Prostate gland (tissue), 2 donors: ENCODE results near the gene APOL3. TPM values are rescaled to one million over a fixed set of nuclear protein-coding genes. Genes with fewer than 3 reads are reported as not detected.
"Not testable (repeated sequence)": the region's sequence is repeated elsewhere in the genome, so short reads cannot be mapped to it uniquely, and the experiment has no call there.

Source experiments
- DNase-seq: peaks from one replicate; pipeline ENCODE4 v3.0.0-alpha.2; 2019; ENCODE audit warnings: low spot score
- H3K27ac ChIP-seq, 2 donors: fragments of 200-600 bp; sonication (generic); 2 replicates each; pipeline ENCODE4 v1.5.1; 2017 to 2019
- H3K27me3 ChIP-seq: fragments of 200-600 bp; sonication (generic); replicated peaks from 2 replicates; pipeline ENCODE4 v1.5.1; 2019; ENCODE audit not compliant: insufficient read depth
- H3K36me3 ChIP-seq, 2 donors: fragments of 200-600 bp; sonication (generic); 1 replicate in 1 of 2; 2 replicates in 1 of 2; pipeline versions ENCODE4 v1.5.1 to v1.8.1; 2017 to 2019
- H3K4me1 ChIP-seq: fragments of 200-600 bp; sonication (generic); replicated peaks from 2 replicates; pipeline ENCODE4 v1.5.1; 2019
- H3K4me3 ChIP-seq, 2 donors: fragments of 200-600 bp; sonication (generic); 2 replicates each; pipeline ENCODE4 v1.5.1; 2017 to 2019
- H3K9me3 ChIP-seq: fragments of 200-600 bp; sonication (generic); 2 replicates; pipeline ENCODE4 v1.5.1; 2017
- CTCF ChIP-seq, 4 experiments: fragments of 200-600 bp in 2 of 4; fragments of 450-650 bp in 2 of 4; sonication (generic) in 2 of 4; IDR thresholded peaks; 1 replicate in 3 of 4; 2 replicates in 1 of 4; pipeline ENCODE4 v1.5.1; 2016 to 2019; ENCODE audit warnings: antibody characterized with exemption in 4 of 4, mild to moderate bottlenecking in 2 of 4, moderate library complexity in 2 of 4
- POLR2A ChIP-seq: fragments of 450-650 bp; IDR thresholded peaks from one replicate; pipeline ENCODE4 v1.6.1; 2016; ENCODE audit warnings: antibody characterized with exemption, mild to moderate bottlenecking
- POLR2AphosphoS5 ChIP-seq: sonication (generic); formaldehyde crosslinking; IDR thresholded peaks from one replicate; pipeline ENCODE4 v1.6.1; 2017; ENCODE audit warnings: antibody characterized with exemption
- WGBS: methylation state at CpG from one replicate; pipeline ENCODE4 v1.1.5; 2018; 5-methylcytosine and 5-hydroxymethylcytosine counted together
- intact Hi-C: fragments of 100-400 bp; cut with DNase I; formaldehyde crosslinking; loops from one replicate; pipeline ENCODE4 v1.14.2; 2022
- total RNA-seq, 2 donors: library from RNA; depleted of rRNA; stranded (reverse); fragments of >200 nt; gene quantifications; one replicate each; pipeline ENCODE4 v1.1.0, GENCODE V29; 2016

APOL3 gene
- total RNA-seq, 2 donors from 2014 or later, result 18.8 to 32.2 TPM

GRCh38 chr22:36143956-36144355, 16.6 kb downstream of the APOL3 start:
- Histone ChIP-seq H3K36me3 (peaks cover 0 to 3% of the 10 kb centered on the region in 2 donors), H3K27ac (no peak overlapping the region), H3K27me3 (no peaks in the 10 kb centered on the region), H3K9me3 (no peaks in the 10 kb centered on the region), H3K4me1 (no peaks in the 10 kb centered on the region), H3K4me3 (no peak overlapping the region)
- intact Hi-C loops, result loop anchor here (2.0 kb wide), 1 partner anchor 37 kb away; no protein-coding TSS in a partner anchor
- no peak for DNase-seq
- TF ChIP-seq CTCF (IDR thresholded peaks at IDR 0.05) (no peak), POLR2AphosphoS5 (no peak)
- WGBS, result 80% methylated on average over 4 of the region's 4 CpGs

- H3K27ac ChIP-seq, result no peak overlapping the region
- H3K9me3 ChIP-seq, result no peaks in the 10 kb centered on the region
- H3K27me3 ChIP-seq, result no peaks in the 10 kb centered on the region
- intact Hi-C loops, result no loop called here
- 54% methylated on average over 5 of the region's 5 CpGs for WGBS
- no peak for TF ChIP-seq POLR2AphosphoS5
- no peak for TF ChIP-seq CTCF (IDR thresholded peaks at IDR 0.05)
- no peak for TF ChIP-seq POLR2A
- H3K36me3 ChIP-seq, result peaks cover 0 to 3% of the 10 kb centered on the region in 2 donors
- no peaks in the 10 kb centered on the region for H3K4me1 ChIP-seq
- DNase-seq, result no peak
- H3K4me3 ChIP-seq, result no peak overlapping the region
These were observed 17.3 kb downstream of the APOL3 start for GRCh38 chr22:36143066-36143815.

GRCh38 chr22:36141481-36141880, 19.1 kb downstream of the APOL3 start:
- H3K4me1 ChIP-seq, result no peaks in the 10 kb centered on the region
- DNase-seq, result no peak
- whole genome bisulfite sequencing, result 90% methylated on average over 9 of the region's 9 CpGs
- no peak overlapping the region for H3K4me3 ChIP-seq
- H3K9me3 ChIP-seq, result no peaks in the 10 kb centered on the region
- peaks cover 0 to 3% of the 10 kb centered on the region in 2 donors for H3K36me3 ChIP-seq
- intact Hi-C loops, result no loop called here
- no peak overlapping the region for H3K27ac ChIP-seq
- no peaks in the 10 kb centered on the region for H3K27me3 ChIP-seq
- TF ChIP-seq CTCF (IDR thresholded peaks at IDR 0.05) (no peak), POLR2A (no peak)

GRCh38 chr22:36138709-36139108, 21.8 kb downstream of the APOL3 start:
- H3K27me3 ChIP-seq, DNase-seq, H3K4me1 ChIP-seq, intact Hi-C loops, H3K4me3 ChIP-seq, H3K36me3 ChIP-seq, H3K27ac ChIP-seq, H3K9me3 ChIP-seq: not testable (repeated sequence)
- WGBS, result 71% methylated on average over 1 of the region's 4 CpGs

- 85% methylated on average over 2 of the region's 2 CpGs for WGBS
- TF ChIP-seq POLR2A (no peak), POLR2AphosphoS5 (no peak), CTCF (IDR thresholded peaks at IDR 0.05) (no peak)
- H3K9me3 ChIP-seq, result no peaks in the 10 kb centered on the region
- H3K27me3 ChIP-seq, result no peaks in the 10 kb centered on the region
- no peak overlapping the region for H3K4me3 ChIP-seq
- peaks cover 0 to 3% of the 10 kb centered on the region in 2 donors for H3K36me3 ChIP-seq
- DNase-seq, result no peak
- H3K4me1 ChIP-seq, result no peaks in the 10 kb centered on the region
- intact Hi-C loops, result no loop called here
- no peak overlapping the region for H3K27ac ChIP-seq
These were observed 23.6 kb downstream of the APOL3 start for GRCh38 chr22:36136988-36137387.
